Measurements from ENCODE around the gene TNXB. TPM values are rescaled to one million over a fixed set of nuclear protein-coding genes. Genes with fewer than 3 reads are reported as not detected.
A peak's percentile ranks its signal among the peaks of the same experiment; 100 is the strongest.

Gene TNXB
- total and polyA plus RNA-seq, 7 donors, result 7.0 to 26.1 (median 14.5) TPM

GRCh38 chr6:32126880-32127279, 17.7 kb upstream of the TNXB start:
- TF ChIP-seq, protein P1, sequence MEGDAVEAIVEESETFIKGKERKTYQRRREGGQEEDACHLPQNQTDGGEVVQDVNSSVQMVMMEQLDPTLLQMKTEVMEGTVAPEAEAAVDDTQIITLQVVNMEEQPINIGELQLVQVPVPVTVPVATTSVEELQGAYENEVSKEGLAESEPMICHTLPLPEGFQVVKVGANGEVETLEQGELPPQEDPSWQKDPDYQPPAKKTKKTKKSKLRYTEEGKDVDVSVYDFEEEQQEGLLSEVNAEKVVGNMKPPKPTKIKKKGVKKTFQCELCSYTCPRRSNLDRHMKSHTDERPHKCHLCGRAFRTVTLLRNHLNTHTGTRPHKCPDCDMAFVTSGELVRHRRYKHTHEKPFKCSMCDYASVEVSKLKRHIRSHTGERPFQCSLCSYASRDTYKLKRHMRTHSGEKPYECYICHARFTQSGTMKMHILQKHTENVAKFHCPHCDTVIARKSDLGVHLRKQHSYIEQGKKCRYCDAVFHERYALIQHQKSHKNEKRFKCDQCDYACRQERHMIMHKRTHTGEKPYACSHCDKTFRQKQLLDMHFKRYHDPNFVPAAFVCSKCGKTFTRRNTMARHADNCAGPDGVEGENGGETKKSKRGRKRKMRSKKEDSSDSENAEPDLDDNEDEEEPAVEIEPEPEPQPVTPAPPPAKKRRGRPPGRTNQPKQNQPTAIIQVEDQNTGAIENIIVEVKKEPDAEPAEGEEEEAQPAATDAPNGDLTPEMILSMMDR (IDR thresholded peaks at IDR 0.05), result no peak
- peaks cover 26% of the 10 kb centered on the region for H3K4me1 ChIP-seq
- intact Hi-C loops (cut with DNase I), result loop anchor here (5.0 kb wide), 2 partner anchors 50 to 1160 kb away; partner anchors contain the start of genes AGPAT1 (in 1 of the 2), PFDN6 (in 1 of the 2), RNF5 (in 1 of the 2) and WDR46 (in 1 of the 2)
- WGBS, 3 donors, result 63 to 69% (median 69%) methylated on average over 8 of the region's 8 CpGs
- H3K9me3 ChIP-seq, result no peaks in the 10 kb centered on the region
- no peaks in the 10 kb centered on the region for H3K27me3 ChIP-seq (ENCODE audit: insufficient read depth in 3 of 3, low read length in 2 of 3)
- DNase-seq (no peak), ATAC-seq (no peak)
- H3K36me3 ChIP-seq (ENCODE audit: insufficient read depth in 1 of 2, low read depth in 1 of 2), result peaks cover 4 to 52% of the 10 kb centered on the region in 2 donors
- H3K27ac ChIP-seq, result no peak overlapping the region
- peak overlapping the region; percentile 95 for H3K4me3 ChIP-seq

DNA sequence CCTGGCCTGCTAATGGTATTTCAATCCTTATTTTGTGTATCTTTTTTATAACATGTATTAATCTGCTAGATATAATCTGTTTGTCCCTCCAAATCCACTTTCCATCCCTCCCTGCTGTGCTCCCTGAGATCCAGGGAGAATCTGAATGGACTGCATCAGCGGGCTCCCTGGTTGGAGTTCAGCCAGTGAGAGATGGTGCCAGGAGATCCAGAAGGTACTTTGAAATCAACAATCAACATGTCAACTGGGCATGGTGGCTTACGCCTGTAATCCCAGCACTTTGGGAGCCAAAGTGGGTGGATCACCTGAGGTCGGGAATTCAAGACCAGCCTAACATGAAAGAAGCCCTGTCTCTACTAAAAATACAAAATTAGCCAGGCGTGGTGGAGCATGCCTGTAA, 14.5 kb upstream of the TNXB start:
- DNase-seq (no peak), ATAC-seq (no peak)
- TF ChIP-seq, protein P1 (IDR thresholded peaks at IDR 0.05), result no peak
- no peak overlapping the region for H3K27ac ChIP-seq
- no peaks in the 10 kb centered on the region for H3K9me3 ChIP-seq
- peaks cover 25% of the 10 kb centered on the region for H3K4me1 ChIP-seq
- intact Hi-C loops (cut with DNase I), result no loop called here
- 73 to 84% (median 77%) methylated on average over 4 of the region's 4 CpGs for WGBS, 3 donors
- no peaks in the 10 kb centered on the region for H3K27me3 ChIP-seq (ENCODE audit: insufficient read depth in 3 of 3, low read length in 2 of 3)
- no peak overlapping the region for H3K4me3 ChIP-seq
- H3K36me3 ChIP-seq (ENCODE audit: insufficient read depth in 1 of 2, low read depth in 1 of 2), result peaks cover 10 to 83% of the 10 kb centered on the region in 2 donors

DNA sequence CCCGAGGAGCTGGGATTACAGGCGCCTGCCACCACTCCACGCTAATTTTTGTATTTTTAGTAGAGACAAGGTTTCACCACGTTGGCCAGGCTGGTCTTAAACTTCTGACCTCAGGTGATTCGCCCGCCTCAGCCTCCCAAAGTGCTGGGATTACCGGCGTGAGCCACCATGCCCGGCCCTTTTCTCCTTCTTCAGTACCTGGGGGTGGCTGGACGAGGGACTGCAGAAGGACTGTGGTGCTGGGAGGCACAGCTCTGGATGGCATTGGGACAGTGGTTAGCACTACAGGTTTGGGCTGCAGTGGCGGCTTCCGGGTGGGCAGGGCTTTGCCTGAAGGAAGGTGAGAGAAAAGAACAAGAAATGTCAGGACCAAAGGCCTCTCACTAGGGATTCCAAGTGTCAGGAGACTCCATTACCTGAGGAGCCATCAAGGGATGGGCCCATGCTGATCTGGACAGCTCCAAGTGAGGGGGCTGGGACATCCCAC, 11.5 kb upstream of the TNXB start:
- no peaks in the 10 kb centered on the region for H3K27me3 ChIP-seq (ENCODE audit: insufficient read depth in 3 of 3, low read length in 2 of 3)
- no peak overlapping the region for H3K4me3 ChIP-seq
- no peak for DNase-seq
- intact Hi-C loops (cut with DNase I), result no loop called here
- 92 to 94% (median 94%) methylated on average over 11 to 12 of the region's 12 CpGs for WGBS, 3 donors
- no peaks in the 10 kb centered on the region for H3K9me3 ChIP-seq
- H3K27ac ChIP-seq, result no peak overlapping the region
- no peak for ATAC-seq
- TF ChIP-seq, protein P1 (IDR thresholded peaks at IDR 0.05), result no peak
- H3K4me1 ChIP-seq, result peaks cover 7% of the 10 kb centered on the region
- peaks cover 10 to 97% of the 10 kb centered on the region in 2 donors for H3K36me3 ChIP-seq (ENCODE audit: insufficient read depth in 1 of 2, low read depth in 1 of 2)

DNA sequence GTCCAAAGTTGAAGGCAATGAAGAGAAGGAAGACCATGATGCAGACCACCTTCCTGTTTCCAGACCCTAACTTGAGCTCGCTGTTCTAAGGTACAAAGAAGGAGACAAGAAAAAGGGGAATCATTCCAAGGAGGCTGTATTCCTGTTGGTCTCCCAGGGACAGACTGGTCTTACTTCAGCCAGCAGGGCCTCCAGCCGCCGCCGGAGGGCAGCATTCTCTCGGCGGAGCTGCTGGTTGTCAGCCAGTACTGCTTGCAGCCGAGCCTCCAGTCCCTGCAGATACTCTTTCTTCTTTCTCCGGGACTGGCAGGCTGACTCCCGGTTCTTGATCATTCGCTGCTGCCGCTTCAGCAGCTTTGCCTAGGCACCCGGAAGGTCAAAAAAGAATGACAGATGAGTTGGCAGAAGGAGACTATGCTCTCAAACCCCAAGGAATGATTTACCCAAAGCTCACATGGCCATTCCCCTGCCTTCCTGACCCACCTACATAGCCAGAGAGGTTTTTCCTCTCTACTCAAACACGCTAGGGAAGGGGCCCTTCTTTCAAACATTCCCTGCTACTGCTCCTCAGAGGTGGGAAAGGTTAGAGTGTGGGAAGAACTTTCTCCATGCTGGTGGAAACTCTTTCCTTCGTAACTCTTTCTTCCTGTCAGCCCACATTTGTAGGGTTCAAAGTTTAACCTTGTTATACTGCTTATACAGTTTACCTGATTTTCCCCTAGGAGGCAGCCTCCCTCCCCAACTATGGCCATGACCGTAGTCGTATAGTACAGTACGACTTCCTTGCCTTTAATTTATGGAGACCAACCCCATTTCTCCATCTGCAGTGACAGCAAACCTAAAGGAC, 9.9 kb upstream of the TNXB start:
- DNase-seq, result peak; percentile 87 to 92
- H3K4me3 ChIP-seq, result no peak overlapping the region
- intact Hi-C loops (cut with DNase I), result loop anchor here (1.0 to 5.0 kb wide), 5 partner anchors 33 to 78 kb away; partner anchors contain the start of genes PPT2 (in 2 of the 2) and PRRT1 (in 1 of the 2)
- H3K36me3 ChIP-seq (ENCODE audit: insufficient read depth in 1 of 2, low read depth in 1 of 2), result peaks cover 5 to 93% of the 10 kb centered on the region in 2 donors
- ATAC-seq, result peak; percentile 84 to 93 (median 90)
- no peaks in the 10 kb centered on the region for H3K9me3 ChIP-seq
- H3K27ac ChIP-seq, result no peak overlapping the region
- 20 to 22% (median 21%) methylated on average over 16 to 17 of the region's 17 CpGs for whole genome bisulfite sequencing, 3 donors
- H3K4me1 ChIP-seq, result peaks cover 7% of the 10 kb centered on the region
- TF ChIP-seq, protein P1 (IDR thresholded peaks at IDR 0.05), result peak; percentile 93
- H3K27me3 ChIP-seq (ENCODE audit: insufficient read depth in 3 of 3, low read length in 2 of 3), result no peaks in the 10 kb centered on the region
